Measurements from ENCODE around the gene STXBP1. TPM values are rescaled to one million over a fixed set of nuclear protein-coding genes. Genes with fewer than 3 reads are reported as not detected.

STXBP1 gene
- polyA plus RNA-seq, 3 donors, result 0.27 to 0.59 TPM; not detected in 1

- Histone ChIP-seq H3K27ac (ENCODE audit: low read depth in 1 of 2, low read length in 2 of 2) (peak overlapping the region in 1 of 2 donors; percentile 72), H3K4me1 (ENCODE audit: control insufficient read depth in 1 of 2, insufficient read depth in 2 of 2, low read length in 2 of 2) (peaks cover 44 to 45% of the 10 kb centered on the region in 2 donors), H3K27me3 (ENCODE audit: control insufficient read depth in 2 of 2, insufficient read depth in 2 of 2, low read length in 2 of 2) (no peaks in the 10 kb centered on the region), H3K36me3 (replicated peaks in 1 of 2; ENCODE audit: control insufficient read depth in 1 of 2, insufficient read depth in 2 of 2, low read length in 2 of 2) (no peaks in the 10 kb centered on the region), H3K4me2 (replicated peaks; ENCODE audit: extremely low read depth, low read length, poor library complexity, severe bottlenecking) (peak overlapping the region; percentile 9), H3K9me3 (replicated peaks in 1 of 2; ENCODE audit: control insufficient read depth in 1 of 2, insufficient read depth in 1 of 2, low read length in 2 of 2) (no peaks in the 10 kb centered on the region), H4K20me1 (ENCODE audit: insufficient read depth, low read length) (peaks cover 4% of the 10 kb centered on the region), H3K4me3 (replicated peaks in 1 of 3; ENCODE audit: low read depth in 2 of 3, low read length in 3 of 3) (no peak overlapping the region), H3K9ac (ENCODE audit: insufficient read depth, low read length, poor library complexity, severe bottlenecking) (no peak overlapping the region), H3K79me2 (ENCODE audit: insufficient read depth, low read length) (peaks cover 5% of the 10 kb centered on the region), H2AFZ (ENCODE audit: insufficient read depth, low read depth, low read length, poor library complexity, severe bottlenecking) (no peak overlapping the region)
- peak; percentile 67 to 85 (median 81) for DNase-seq
- Mint-ChIP-seq H3K9me3 (peaks cover 0 to 3% (median 0%) of the 10 kb centered on the region in 7 donors), H3K4me3 (peak overlapping the region in 1 of 2 donors; percentile 56), H3K4me1 (peaks cover 41% of the 10 kb centered on the region), H3K27ac (peak overlapping the region in 4 of 7 donors; percentile 76 to 91 (median 85)), H3K27me3 (ENCODE audit: low read depth in 3 of 3) (peaks cover 4 to 15% (median 8%) of the 10 kb centered on the region in 3 donors), H3K36me3 (peaks cover 0 to 12% of the 10 kb centered on the region in 2 donors)
- intact Hi-C loops (cut with micrococcal nuclease), result loop anchor here (2.0 to 5.0 kb wide), 3 partner anchors 59 to 84 kb away; no protein-coding TSS in a partner anchor
- whole genome bisulfite sequencing (ENCODE audit: insufficient coverage), result 20% methylated on average over 1 of the region's 5 CpGs
- TF ChIP-seq CTCF (IDR thresholded peaks at IDR 0.05), result peak; percentile 83
Measured at GRCh38 chr9:127586537-127586936, 25.5 kb upstream of the STXBP1 start.

GRCh38 chr9:127587966-127588365 is 24.1 kb upstream of the STXBP1 start:
- Histone ChIP-seq H3K4me1 (ENCODE audit: control insufficient read depth in 1 of 2, insufficient read depth in 2 of 2, low read length in 2 of 2) (peaks cover 40 to 43% of the 10 kb centered on the region in 2 donors), H3K27me3 (ENCODE audit: control insufficient read depth in 2 of 2, insufficient read depth in 2 of 2, low read length in 2 of 2) (no peaks in the 10 kb centered on the region), H3K4me2 (replicated peaks; ENCODE audit: extremely low read depth, low read length, poor library complexity, severe bottlenecking) (no peak overlapping the region), H3K36me3 (replicated peaks in 1 of 2; ENCODE audit: control insufficient read depth in 1 of 2, insufficient read depth in 2 of 2, low read length in 2 of 2) (no peaks in the 10 kb centered on the region), H3K9ac (ENCODE audit: insufficient read depth, low read length, poor library complexity, severe bottlenecking) (no peak overlapping the region), H2AFZ (ENCODE audit: insufficient read depth, low read depth, low read length, poor library complexity, severe bottlenecking) (no peak overlapping the region), H3K79me2 (ENCODE audit: insufficient read depth, low read length) (peaks cover 5% of the 10 kb centered on the region), H4K20me1 (ENCODE audit: insufficient read depth, low read length) (peaks cover 4% of the 10 kb centered on the region), H3K9me3 (replicated peaks in 1 of 2; ENCODE audit: control insufficient read depth in 1 of 2, insufficient read depth in 1 of 2, low read length in 2 of 2) (no peaks in the 10 kb centered on the region), H3K4me3 (replicated peaks in 1 of 3; ENCODE audit: low read depth in 2 of 3, low read length in 3 of 3) (no peak overlapping the region), H3K27ac (ENCODE audit: low read depth in 1 of 2, low read length in 2 of 2) (no peak overlapping the region)
- peaks cover 0 to 3% (median 0%) of the 10 kb centered on the region in 7 donors for H3K9me3 Mint-ChIP-seq
- no peak overlapping the region for H3K27ac Mint-ChIP-seq
- no peak for DNase-seq
- WGBS (ENCODE audit: insufficient coverage), result 80% methylated on average over 2 of the region's 2 CpGs
- TF ChIP-seq CTCF (IDR thresholded peaks at IDR 0.05), result no peak
- intact Hi-C loops (cut with micrococcal nuclease), result loop anchor here (2.0 to 5.0 kb wide), 3 partner anchors 61 to 86 kb away; no protein-coding TSS in a partner anchor
- peaks cover 40% of the 10 kb centered on the region for H3K4me1 Mint-ChIP-seq
- H3K36me3 Mint-ChIP-seq, result peaks cover 6 to 22% of the 10 kb centered on the region in 2 donors
- H3K27me3 Mint-ChIP-seq (ENCODE audit: low read depth in 3 of 3), result peaks cover 4 to 18% (median 6%) of the 10 kb centered on the region in 3 donors
- peak overlapping the region; percentile 24 to 32 for H3K4me3 Mint-ChIP-seq
